GM18861 (cell line): ENCODE results near the gene FBXL4.

ENCODE experiments used
- ATAC-seq: cut with Tn5 transposase; IDR thresholded peaks from one replicate; pipeline ENCODE4 v1.9.1; 2021; ENCODE audit not compliant: unreplicated experiment

FBXL4 gene

DNA sequence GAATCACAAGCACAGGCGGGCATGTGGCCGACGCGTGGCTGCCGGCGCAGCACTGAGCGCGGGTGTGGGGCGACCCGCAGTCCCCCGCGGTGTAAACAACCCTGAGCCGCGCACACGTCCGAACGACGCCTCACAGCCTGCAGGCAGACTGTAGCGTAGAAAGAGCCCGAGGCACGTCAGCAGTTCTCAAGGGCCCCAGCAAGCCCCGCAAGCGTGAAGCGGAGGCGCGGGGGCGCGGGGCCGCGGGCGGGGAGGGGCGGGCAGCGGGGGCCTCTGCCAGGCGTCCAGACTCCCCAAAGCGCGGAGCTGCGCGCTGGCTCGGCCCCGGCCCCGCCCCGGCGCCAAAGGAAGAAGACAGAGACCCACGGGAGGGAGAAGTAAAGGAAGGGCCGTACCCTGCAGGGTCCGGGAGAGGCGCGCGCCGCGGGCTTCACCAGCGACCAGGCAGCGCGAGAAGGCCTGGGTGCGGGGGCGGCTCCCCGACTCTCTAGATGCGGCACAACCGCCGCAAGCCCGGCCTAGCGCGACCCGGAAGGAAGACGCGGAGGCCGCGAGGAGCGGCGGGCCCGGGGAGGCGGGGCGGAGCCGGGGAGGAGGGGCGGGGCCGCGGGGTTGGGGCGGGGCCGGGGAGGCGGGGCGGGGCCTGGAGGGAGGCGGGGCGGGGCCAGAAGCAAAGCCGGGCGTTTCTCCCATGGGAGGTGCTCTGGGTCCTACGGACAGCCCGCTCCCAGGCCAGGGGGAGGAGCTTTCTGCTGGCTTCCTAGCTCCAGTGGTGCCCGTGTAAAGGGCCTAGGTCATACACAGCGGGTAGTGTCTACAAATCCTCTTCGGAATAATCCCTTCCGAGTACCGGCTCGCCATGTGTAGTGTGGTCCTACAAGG is at the start of gene FBXL4:
Gene FBXL4, minus strand, starts transcription at position 536 of the 882 bp plus-strand sequence. CDS start 20,958 bp downstream, outside the sequence.
- ATAC-seq = peak; percentile 68

DNA sequence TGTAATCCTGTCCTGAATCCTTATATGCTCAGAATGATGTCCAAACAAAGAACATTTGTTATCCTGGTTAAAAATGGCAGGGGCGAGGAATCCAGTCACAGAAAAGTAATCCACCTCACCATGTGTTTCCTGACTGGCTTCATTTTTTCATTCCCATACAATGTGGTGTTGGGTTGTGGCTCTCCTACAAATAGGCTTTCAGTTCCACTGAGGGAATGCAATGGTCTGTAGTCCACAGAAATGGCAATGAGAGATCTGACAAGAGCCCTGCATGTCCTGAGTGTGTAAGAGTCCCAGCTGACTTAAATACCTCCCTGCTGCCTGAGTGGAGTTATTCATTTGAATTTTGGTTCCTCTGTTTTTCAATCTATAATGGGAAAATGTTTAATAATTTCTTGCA is 47.4 kb upstream of the FBXL4 start:
- ATAC-seq = no peak

DNA sequence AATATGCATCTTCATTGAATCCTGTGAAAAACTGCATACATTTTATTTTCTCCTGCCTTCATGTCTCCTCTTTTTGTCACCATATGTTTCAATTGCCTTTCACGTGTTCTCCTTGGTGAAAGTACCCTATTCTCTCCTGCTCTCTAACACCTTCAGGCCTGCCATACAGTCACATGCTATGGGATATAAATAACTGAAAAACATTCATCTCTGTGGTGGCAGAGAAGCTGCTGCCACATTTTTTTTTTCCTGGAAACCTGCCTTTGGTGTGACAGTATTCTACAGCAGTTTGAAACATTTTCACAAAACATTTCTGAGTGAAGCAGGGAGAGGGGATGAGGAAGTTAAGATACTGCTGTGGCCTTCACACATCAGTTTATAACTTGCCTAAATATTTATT is 44.8 kb upstream of the FBXL4 start:
- ATAC-seq = no peak

DNA sequence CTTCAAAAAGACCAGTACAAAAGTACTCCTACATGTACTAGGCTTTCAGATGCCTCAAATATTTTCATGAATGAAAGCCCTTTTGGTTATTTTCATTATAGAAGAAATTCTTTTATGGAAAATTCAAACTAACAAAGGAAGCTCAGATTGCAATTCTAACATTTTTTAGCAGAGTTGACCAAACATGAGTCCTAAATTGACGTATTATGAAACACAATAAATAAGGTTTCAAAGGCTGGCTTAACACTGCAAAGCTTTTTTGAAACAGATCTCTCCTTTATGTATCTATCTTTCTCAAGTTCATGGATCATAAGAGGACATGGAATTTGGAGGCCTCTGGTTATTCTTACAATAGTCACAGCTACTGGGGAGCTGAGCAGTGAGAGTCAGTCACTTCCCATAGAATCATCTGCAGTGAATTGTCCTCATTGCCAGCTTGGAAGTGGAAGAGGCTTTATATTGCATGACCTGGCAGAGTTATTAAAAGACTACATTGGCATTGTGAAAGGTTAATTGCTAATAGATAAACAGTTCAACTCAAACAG is 38.4 kb upstream of the FBXL4 start:
- ATAC-seq = no peak

DNA sequence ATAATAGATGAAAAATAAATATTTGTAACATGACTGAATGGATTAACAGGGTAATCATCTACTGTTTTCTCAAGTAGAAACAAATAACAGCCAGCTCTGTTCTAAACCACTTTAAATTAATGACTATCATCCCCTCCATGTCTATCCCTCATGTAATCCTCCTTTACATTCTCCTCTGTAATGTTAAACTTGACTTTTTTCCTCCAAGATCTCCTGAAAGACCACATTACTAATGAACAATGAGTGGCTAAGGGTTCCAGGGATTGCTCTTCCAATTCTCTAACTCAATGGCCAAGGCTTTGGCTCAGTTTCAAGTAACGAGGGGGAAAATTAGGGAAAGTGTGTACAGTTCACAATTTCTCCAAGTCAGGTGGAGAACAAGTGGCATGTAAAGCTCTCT is 37.6 kb upstream of the FBXL4 start:
- no peak for ATAC-seq

DNA sequence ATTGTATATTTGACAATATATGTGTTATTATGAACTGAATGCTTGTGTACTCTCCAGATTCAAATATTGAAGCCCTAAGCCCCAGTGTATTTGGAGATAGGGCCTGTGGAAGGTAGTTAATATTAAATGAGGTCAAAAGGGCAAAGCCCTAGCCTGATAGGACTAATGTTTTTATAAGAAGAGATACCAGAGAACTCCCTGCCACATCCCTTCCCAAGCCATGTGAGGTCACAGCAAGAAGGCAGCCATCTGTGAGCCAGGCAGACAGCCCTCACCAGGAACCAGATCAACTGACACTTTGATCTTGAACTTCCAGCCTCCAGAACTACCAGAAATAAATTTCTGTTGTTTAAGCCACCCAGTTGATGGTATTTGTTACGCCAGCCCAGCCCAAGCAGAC is 36.4 kb upstream of the FBXL4 start:
- ATAC-seq = no peak

DNA sequence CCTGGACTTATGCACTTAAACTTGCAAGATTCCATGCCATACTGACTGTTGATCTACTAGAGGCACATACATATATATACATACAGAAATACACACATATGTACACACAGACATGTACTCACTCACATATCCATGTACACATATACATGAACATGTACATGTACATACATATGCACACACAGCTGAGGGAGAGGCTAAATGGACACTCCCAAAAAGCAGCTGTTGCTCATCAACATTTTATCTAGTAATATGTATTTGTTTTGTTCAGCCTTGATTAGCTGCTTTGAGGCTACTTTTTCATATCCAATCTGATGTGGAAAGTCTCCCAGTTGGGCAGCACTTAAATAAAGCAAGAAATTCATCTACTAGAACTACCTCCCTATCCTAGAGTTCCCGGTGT is 33.7 kb upstream of the FBXL4 start:
- ATAC-seq = no peak

DNA sequence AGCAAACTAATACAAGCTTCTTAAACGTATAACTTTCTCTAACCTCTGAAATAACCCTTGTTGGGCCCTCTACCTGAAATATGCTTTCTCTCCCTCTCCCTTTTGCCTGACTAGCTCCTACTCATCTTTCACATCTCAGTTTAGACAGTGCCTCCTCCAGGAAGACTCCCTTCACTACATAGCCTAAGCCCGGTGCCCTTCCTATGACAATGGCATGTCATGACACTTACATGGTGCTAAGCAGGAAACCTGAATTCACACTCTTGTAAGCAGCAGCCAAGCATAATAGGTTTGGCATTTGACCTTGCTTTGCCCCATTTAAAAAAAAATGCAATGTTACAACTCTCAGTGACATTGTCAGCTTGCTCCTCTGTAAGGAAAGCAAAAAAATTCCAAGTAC is 33.1 kb upstream of the FBXL4 start:
- no peak for ATAC-seq

DNA sequence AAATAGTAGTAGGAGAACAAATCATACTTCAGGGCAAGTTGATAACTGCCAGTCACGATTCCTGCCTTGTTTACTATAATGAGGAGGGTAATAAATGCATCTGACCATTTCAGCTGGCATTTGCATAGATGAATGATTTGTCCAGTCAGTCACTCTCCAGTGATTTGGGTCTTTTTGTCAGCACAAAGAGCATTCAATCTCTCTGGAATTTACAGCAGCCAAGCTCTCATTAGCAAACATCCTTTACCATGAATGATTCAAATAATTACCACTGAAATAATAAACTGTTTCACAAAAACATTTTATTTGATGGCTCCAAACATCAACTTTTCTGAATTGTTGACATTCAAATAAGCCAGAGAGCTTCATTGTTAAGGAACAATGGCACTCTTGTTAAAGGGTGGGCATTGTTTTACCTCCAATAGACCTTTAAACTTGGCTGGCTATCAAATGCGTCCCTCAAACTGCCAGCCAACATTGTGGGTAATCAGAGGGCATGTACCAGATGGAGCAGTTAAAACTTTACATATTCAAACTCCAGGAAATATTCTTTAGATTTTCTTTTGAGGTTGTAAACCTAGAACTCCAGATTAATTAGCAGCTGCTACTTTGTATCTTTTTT is 30.0 kb upstream of the FBXL4 start:
- ATAC-seq = no peak

DNA sequence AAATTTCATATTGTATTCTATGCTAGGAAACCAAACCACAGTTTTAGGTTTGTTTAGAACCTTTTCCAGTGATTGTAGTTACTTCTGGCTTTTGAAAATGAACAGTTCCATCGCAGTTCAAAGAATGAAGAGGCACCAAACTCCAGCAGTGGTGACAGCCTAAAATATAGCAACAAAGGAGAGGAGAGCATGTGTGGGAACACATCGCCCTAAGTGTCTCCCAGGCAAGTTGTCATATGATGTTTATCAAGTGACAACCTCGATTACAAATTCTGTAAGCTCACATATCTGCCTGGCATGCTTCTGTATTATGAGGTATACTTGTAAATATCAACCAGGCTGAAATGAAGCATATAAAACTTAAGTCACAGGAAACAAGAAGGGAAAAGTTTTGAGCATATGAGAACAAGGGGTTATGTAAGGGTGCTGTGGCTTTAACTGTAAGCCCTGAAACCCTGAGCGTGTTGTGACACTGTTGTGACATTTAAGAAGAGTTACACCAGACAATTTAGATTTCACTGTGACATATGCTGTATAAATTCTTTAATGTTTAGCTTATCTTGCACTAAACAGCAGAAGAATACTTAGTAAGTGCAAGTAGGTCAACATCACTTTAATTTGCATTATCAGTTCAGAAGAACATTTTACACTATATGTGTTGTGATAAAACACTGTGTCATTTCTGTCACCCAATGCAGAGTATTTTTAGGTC is 29.1 kb upstream of the FBXL4 start:
- ATAC-seq = no peak

DNA sequence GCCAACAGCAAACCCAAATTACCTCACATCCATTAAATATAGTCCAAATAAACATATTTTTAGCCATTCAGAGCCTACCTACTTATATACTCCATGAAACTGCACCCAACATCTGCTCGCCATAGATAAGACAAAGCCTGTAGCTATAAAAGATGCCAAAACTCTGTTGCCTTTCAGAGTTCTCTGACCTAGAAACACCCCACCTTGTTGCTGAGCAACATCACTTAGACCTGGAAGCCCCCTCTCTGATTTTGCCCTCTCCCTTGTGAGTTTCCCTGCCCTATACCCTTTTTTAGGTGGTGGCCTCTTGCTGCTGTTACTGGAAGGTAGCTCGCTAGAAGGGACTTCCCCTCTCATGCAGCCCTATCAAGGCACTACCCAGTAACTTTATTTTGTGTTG is 27.7 kb upstream of the FBXL4 start:
- ATAC-seq = no peak

DNA sequence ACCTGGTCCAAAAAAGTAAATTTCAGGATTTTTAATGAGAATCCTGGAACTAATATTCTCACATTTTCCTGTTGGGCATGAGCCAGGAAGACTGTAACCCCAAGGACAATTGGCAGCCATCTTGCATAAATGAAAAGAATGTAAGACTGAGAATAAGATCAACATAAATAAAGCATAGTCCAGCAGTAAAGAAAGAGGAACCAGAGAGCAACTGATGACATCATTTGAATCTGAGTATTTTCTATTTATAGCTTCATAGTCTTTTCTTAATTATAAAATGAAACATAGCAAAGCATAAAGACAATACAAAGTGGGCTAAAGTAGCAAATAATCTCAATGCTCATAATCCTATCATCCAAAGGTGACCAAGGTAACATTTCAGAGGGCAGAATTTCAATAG is 26.6 kb upstream of the FBXL4 start:
- ATAC-seq = no peak

DNA sequence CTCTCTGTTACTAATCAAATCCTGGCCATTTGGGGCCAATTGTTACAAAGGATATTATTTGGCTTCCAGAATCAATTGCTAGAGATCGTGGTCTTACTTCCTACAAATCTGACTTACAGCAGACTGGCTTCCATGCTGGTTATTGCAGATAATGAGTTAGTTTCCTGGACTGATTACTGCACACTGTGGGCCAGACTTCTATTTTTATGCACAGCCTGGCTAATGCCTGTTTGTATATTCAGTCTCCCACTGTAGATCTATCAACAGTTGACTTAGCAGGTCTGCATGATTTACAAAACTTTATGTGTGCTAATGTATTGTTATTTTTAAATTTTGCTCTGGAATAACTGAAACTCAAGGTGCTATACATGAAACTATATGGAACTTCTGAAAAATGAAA is 25.8 kb upstream of the FBXL4 start:
- no peak for ATAC-seq

DNA sequence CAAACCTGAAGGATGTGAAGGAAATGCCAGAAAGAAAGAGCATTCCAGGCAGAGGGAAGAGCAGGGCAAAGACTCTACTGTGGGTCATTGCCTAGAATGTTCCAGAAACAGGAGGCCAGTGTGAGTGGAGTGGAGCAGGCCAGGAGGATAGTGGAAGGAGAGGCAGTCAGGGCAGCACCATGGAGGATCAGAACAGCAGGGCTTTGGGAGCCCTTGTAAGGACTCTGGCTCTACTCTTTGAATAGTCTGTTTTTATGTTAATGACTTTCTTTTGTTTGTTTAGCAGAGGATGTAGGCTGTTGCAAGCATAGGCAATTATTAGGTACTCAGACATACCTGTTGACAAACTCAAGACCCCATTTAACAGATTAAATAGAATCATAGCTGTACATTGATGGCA is 23.6 kb upstream of the FBXL4 start:
- ATAC-seq = no peak

DNA sequence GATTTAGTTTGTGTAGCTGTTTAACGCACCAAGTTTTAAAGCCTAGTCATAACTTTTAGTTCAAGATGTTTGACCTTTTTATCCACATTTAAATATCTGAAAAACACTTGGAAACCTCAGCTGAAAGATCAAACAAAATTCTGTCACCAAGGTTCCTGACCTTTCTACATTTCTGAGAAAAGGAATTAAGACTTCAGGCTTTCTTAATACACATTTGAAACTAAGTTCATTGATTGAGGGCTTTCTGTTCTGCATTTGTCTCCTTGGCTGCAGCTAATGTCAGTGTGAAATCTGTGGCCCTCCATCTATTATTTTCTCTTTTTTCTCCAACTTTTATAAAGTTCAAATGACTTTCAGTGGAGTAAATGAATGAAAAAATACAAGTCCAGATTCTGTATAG is 22.7 kb upstream of the FBXL4 start:
- no peak for ATAC-seq

DNA sequence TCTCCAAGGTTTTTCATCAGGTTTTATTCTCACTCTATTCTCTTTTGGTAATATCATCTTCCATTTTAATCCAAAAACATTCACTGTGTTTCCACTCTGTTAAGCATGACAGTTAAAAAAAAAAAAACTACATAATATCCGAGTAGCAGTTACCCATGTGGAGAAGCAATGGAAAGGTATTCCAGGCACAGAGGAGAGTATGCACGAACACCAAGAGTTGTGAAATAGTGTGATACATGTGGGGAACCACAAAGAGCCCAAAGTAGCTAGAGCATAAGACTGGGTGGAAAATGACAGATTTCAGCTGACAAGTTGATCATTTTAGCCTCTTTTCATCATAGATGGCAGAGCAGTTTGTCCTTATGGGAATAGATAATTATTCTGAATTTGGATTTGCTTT is 19.9 kb upstream of the FBXL4 start:
- ATAC-seq = no peak

DNA sequence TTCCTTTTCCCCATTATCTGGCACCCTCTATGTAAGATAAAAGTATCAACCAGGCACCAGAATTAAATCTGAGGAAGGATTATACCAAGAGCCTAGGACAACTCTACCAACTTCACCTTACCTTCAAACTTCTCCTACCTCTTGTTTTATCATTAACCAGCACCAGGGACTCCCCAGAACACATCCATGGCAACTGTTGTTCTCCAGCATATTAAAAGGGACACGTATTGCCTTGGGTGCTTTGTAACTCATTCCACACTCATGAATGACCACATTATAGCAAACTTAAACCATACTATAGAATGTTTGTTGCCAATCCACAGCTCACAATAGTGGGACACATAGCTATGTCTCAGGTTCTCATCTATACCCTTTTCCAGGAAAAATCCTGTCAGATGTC is 11.9 kb upstream of the FBXL4 start:
- no peak for ATAC-seq

DNA sequence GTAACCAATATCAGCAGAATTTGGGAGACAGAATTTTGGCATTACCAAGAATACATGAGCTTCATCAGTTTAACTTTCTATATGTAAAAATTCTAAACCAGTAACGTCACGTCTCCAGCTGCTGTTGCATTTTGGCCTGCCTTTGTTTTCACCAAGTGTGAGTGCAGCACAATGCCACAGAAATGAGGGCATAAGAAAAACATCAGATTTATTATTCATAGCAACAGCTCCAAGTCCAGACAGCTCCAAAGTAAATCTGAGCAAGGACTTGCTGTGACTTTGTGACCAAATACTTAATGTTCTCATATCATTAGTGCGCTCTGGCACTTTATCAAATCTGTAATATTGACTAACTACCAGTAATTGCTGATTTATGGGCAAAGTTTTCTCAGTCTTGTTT is 11.0 kb upstream of the FBXL4 start:
- no peak for ATAC-seq

DNA sequence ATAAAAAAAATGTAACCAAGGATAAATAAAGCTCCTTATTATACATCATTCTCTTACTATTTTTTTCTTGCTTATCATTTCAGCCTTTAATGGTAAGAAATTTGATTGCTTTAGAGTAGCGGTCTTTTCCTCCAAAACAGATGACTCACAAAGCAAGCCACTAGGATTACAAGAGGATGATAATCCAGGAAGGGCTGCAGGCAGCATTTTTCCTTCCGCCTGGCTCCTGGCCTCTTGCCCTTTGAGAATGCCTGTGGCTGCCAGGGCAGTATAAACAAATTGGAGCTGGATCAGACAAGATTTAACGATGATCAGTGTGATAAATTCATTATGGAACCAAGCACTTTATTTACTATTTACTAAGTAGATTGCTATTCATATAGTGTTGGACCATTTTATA is 9.7 kb upstream of the FBXL4 start:
- ATAC-seq = no peak

DNA sequence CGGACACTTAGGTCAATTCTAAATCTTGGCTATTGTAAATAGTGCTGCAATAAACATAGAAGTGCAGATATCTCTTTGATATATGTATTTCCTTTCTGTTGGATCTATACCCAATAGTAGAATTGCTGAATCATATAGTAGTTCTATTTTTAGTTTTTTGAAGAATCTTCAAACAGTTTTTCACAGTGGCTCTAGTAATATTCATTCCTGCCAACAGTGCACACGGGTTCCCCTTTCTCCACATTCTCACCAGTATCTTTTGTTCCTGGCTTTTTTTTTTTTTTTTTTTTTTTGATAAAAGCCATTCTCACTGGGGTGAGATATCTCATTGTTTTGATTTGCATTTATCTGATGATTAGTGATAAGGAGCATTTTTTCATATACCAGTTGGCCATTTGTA is 1.8 kb upstream of the FBXL4 start:
- ATAC-seq = no peak

DNA sequence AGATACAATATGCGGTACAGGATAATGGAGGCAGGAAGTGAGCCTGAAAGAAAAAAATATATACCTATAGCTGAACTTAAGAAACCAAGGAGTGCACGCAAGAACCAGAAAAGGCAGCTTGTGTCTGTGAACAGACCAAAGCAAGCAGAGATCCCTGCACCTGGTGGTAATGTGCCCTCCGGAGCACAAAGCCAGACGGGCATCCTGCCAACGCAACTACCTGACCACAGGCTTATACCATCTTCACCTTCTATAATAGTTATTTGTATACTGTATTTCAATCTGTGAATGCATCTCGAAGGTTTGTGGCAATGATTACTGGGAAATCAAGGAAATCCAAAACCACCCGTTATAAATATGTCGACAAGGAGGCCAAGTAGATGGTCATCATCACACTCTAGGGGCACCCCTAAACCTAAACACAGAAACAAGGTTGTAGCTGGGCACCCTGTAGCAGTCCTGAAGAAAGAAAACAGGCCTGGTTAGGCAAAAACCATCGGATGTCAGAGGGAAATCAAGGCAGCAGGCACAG is 801 bp downstream of the FBXL4 start:
- ATAC-seq = peak; percentile 24
